ENCODE data around the gene DLGAP1.

Gene DLGAP1

GRCh38 chr18:3655254-3656050, 799.7 kb downstream of the DLGAP1 start:
- no peak for DNase-seq (ENCODE audit: low read depth)

- no peak for DNase-seq (ENCODE audit: low read depth)
Measured at GRCh38 chr18:3654442-3655253, 800.5 kb downstream of the DLGAP1 start.

GRCh38 chr18:3653851-3654441, 801.2 kb downstream of the DLGAP1 start:
- no peak for DNase-seq (ENCODE audit: low read depth)

- DNase-seq (ENCODE audit: low read depth), result no peak
Measured at GRCh38 chr18:3653263-3653850, 801.8 kb downstream of the DLGAP1 start.

- DNase-seq (ENCODE audit: low read depth), result peak; percentile 98
Measured at GRCh38 chr18:3652380-3653262, 802.5 kb downstream of the DLGAP1 start.

- no peak for DNase-seq (ENCODE audit: low read depth)
Measured at GRCh38 chr18:3651266-3651665, 803.8 kb downstream of the DLGAP1 start.

GRCh38 chr18:3650521-3651042, 804.5 kb downstream of the DLGAP1 start:
- DNase-seq (ENCODE audit: low read depth), result peak; percentile 44

GRCh38 chr18:3649633-3650426, 805.3 kb downstream of the DLGAP1 start:
- DNase-seq (ENCODE audit: low read depth), result peak; percentile 85

- DNase-seq (ENCODE audit: low read depth), result no peak
Measured at GRCh38 chr18:3649135-3649632, 805.9 kb downstream of the DLGAP1 start.

GRCh38 chr18:3648641-3649040, 806.5 kb downstream of the DLGAP1 start:
- no peak for DNase-seq (ENCODE audit: low read depth)

GRCh38 chr18:3648200-3648599, 806.9 kb downstream of the DLGAP1 start:
- DNase-seq (ENCODE audit: low read depth), result no peak

- no peak for DNase-seq (ENCODE audit: low read depth)
Measured at GRCh38 chr18:3647636-3648035, 807.5 kb downstream of the DLGAP1 start.

GRCh38 chr18:3645384-3646156, 809.5 kb downstream of the DLGAP1 start:
- DNase-seq (ENCODE audit: low read depth), result no peak

GRCh38 chr18:3634250-3634939, 820.7 kb downstream of the DLGAP1 start:
- DNase-seq (ENCODE audit: low read depth), result no peak

GRCh38 chr18:3631887-3632286, 823.2 kb downstream of the DLGAP1 start:
- DNase-seq (ENCODE audit: low read depth), result no peak

- DNase-seq (ENCODE audit: low read depth), result no peak
Measured at GRCh38 chr18:3626929-3627458, 828.1 kb downstream of the DLGAP1 start.

GRCh38 chr18:3625742-3626091, 829.4 kb downstream of the DLGAP1 start:
- no peak for DNase-seq (ENCODE audit: low read depth)

GRCh38 chr18:3624935-3625741, 830.0 kb downstream of the DLGAP1 start:
- DNase-seq (ENCODE audit: low read depth), result peak; percentile 97
